SU-DHL-6 (cell line): Measurements from ENCODE around the gene LRRC47.

Experiments
- EZH2phosphoT487 ChIP-seq: fragments of 200-600 bp; sonication (generic), shearing (Covaris generic); conservative IDR thresholded peaks from 2 replicates; pipeline ENCODE4 v1.6.1; 2018; ENCODE audit warnings: mild to moderate bottlenecking, antibody characterized with exemption, low read length, moderate library complexity, mixed read lengths
- TF ChIP-seq, protein P1 (sequence below): fragments of 200-600 bp; sonication (generic); IDR thresholded peaks from one replicate; pipeline ENCODE4 v1.5.1; 2017; ENCODE audit warnings: antibody characterized with exemption, mild to moderate bottlenecking, low read length, moderate library complexity; ENCODE audit not compliant: insufficient read depth, poor library complexity, severe bottlenecking

- TF ChIP-seq, protein P1, sequence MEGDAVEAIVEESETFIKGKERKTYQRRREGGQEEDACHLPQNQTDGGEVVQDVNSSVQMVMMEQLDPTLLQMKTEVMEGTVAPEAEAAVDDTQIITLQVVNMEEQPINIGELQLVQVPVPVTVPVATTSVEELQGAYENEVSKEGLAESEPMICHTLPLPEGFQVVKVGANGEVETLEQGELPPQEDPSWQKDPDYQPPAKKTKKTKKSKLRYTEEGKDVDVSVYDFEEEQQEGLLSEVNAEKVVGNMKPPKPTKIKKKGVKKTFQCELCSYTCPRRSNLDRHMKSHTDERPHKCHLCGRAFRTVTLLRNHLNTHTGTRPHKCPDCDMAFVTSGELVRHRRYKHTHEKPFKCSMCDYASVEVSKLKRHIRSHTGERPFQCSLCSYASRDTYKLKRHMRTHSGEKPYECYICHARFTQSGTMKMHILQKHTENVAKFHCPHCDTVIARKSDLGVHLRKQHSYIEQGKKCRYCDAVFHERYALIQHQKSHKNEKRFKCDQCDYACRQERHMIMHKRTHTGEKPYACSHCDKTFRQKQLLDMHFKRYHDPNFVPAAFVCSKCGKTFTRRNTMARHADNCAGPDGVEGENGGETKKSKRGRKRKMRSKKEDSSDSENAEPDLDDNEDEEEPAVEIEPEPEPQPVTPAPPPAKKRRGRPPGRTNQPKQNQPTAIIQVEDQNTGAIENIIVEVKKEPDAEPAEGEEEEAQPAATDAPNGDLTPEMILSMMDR, result no peak
- TF ChIP-seq EZH2phosphoT487, result no peak
Observed at GRCh38 chr1:3814771-3815561, 18.7 kb upstream of the LRRC47 start.
